Effector CD8-positive, alpha-beta T cell (primary cell): Measurements from ENCODE around the gene KDELR3.

ENCODE experiments used
- DNase-seq: peaks from one replicate; lab custom pipeline; 2025; lab: John Stamatoyannopoulos, UW
- total RNA-seq, 4 experiments: gene quantifications; one replicate each; lab custom pipeline; 2026; lab: John Stamatoyannopoulos, UW

KDELR3 gene
- 0 to 0.91 (median 0.27) reads per million in 4 experiments for total RNA-seq

DNA sequence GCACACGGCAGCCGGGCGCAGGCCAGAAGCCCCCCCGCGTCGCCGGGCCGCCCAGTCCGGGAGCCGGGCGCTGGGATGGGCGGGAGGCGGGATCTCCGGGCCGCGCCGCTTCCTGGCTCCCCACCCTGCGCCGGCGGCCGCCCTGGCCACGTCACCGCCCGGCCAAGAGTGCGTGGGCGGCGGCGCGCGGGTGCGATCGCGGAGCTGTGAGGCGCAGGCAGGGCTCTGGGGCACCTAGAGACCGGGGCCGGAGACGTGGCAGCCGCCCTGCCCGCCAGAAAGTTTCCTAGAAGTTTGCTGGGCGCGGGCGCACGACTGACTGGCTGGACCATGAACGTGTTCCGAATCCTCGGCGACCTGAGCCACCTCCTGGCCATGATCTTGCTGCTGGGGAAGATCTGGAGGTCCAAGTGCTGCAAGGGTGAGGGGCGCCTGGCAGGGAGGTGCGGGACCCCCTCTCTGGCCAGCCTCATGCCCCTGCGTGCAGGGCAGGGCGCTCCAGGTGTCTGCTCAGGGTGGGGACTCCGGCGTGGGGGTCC, at the start of gene KDELR3:
KDELR3 (plus strand) TSS at position 193 of the 539 bp plus-strand sequence; CDS start at position 331, 138 bp downstream.
- peak; percentile 19 for DNase-seq

DNA sequence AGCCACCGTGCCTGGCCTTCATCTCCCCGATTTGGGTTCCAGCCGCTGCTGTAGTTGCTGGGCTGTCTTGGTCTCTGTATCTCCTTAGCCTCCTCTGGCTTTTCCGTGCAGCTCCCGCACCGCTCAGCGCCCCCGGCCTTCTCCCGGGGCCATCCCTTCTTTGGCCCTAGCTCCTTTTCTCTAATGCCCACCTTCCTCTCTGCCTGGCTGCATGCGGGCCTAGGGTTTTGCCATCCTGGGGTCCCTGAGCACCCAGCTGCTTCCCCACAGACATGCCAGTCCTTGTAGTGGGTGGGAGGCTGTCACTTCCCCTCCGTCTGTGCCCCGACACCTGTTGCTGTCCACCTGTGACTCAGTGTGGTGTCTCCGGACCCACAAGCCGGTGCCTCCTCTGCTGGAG, 49.3 kb upstream of the KDELR3 start:
- no peak for DNase-seq

DNA sequence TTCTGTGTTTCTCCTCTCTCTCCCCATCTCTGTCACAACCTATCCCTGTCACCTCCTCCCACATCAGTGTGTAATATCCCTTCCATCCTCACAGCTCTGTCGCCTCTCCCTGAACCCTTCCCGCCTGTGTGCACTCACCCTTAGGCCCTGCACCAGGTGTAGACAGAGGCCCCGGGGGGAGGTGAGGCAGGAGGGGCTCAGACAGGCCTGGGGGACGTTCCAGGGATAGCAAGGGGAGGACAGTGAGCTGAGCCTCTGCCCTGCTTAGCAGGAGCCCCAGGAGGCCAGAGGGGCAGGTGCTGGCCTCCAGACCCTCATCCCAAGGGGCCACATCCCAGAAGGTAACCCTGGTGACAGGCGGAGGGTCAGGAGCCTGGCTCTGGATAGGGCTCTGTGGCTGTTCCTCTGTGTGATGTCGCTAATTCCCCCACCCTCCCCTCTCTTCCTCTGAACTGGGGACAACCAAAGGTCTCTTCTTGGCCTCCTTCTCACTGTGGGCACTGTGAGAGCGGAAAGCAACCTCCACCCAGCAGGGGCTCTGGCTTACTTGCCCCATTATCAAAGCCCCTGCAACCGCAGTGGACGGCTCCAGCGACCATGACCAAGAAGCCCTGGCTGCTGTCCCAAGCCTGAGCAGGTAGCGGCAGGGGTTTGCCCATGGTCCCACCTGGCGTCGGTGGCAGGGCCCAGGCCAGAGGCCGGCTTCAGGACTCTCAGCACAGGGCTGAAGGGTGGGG, 48.6 kb upstream of the KDELR3 start:
- DNase-seq: no peak

DNA sequence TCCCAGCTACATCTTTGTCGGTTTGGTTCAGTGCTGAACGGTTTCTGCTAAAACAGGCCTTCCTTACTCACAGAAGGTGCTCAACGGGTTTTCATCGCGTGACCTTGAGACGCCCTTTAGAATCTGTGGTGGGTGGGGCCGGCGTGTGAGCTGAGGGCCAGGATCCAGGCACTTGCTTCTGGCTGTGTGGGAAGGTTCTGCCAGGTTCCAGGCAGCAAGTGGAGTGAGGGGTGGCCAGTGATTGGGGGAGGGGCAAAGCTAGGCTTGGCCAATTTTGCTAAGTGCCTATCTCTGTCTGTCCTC, 48.1 kb upstream of the KDELR3 start:
- no peak for DNase-seq

DNA sequence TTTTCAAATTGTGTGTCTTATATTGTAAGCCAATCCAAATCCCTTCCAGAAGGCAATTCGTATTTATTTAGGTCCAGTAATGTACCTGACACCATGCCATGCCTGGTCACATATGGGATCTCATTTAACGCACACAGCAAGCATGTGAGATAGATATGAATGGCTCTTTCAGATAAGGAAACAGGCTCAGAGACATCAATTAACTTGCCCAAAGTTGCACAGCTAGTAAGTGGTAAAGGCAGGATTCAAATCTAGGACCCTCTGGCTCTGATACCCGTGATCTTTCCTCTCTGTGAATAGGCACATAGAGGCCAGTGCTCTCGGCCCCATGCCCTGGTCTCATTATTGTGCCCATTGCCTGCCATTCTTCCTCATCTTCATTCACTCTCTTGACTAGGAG, 47.2 kb upstream of the KDELR3 start:
- no peak for DNase-seq

DNA sequence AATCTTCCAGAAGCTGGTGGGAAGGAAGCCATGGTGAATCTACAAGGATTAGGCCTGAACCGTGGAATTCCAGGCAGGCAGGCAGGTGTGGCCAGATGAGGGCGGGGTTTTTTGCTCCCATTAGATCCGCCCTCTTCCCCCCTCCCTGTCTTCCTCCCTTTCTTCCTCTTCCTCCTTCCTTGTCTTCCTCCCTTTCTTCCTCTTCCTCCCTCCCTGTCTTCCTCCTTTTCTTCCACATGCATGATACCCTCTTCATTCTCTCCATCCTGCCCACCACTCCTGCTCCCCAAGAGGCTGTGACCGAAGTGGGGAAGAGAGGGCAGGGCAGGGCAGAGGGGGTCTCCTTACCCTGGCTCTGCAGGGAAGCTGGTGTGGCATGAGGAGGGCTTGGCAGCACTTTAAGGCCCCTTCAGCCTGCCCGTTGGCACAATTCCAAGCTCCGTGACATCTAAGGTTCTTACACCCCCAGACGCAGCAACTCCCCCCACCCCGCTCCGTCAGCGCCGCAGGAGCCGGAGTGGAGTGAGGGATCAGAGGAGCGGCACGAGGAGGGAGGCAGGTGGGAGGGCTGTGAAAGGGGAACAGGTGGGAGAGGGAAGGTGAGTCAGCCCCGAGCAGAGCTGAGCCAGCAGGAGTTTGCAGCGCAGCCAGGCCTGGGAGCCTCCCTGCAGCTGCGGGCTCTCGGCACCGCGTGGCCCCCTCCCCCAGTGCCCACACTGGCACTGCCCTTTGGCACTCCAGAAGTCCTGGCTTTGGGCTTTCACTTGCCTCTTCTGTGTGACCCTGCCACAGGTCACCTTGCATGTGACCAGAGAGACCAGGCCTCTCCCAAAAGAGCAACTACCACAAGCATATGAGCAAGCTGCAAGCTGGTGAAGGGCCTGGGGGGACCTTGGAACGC, 45.0 kb upstream of the KDELR3 start:
- no peak for DNase-seq

DNA sequence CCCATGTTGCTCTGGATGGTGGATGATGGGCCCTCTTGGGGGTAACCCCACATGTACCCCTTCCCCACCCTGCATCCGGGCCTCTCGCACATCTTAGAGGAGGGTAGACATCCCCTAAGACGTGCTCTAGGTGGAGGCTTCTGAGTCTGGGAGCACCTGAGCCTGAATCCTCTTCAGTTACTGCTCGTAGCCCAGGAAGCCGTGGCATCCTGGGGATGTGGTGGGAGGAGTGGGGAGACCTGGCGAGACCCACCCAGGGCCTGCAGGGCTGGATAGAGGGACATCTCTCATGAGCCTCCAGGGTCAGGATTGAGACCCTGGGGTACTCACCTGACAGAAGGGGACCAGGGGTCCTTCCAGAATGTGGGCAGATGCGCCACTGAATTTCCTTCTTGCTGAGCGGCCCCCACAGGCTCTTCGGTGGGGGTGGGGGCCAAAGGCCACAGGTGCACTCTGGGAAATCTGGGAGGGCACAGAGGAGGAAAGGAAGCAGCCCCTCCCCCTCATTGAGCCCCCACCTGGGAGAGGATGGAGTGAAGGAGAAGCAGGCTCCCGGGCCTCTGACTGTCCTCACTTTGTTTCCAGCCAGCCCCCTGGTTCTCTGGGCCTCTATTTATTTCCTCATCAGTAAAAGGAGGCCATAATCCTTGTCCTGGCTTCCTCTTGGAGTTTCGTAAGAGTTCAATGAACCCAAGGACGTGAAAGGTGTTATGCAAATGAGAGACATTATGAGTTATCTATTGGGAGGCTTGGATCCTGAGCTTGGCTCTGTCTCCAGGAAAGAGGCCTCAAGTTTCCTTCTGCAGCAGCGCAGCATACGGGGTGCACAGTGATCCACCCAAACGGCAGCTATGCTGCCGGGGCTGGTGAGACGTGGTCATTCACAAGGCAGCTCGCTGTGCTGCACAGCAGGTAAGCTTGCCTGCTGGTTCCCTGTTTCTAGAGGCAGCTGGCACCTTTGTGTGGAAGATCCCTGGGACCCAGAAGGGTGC, 44.1 kb upstream of the KDELR3 start:
- DNase-seq: no peak

DNA sequence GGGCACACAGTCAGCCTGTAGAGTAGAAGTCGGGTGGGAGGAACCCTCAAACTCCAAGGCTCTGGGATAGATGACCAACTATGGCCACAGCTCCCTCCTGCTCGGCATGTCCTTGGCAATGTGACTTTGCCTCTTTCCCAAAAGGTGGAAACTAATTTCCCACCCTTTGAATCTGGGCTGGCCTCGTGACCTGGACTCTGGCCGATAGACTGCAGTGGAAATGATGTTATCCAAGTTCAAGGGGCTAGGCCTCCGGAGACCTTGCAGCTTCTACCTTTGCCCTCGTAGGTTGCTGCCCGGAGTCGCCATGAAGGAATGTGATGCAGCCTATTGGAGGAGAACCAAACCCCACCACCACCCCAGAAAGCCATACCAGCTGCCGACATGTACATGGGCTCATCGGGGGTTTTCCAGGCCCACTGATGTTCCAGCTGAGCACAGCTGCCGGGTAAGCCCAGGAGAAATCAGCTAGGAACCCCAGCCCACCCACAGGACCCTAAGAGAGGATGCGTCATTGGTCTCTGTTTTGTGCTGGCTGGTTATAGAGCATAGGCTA, 43.3 kb upstream of the KDELR3 start:
- DNase-seq: no peak

DNA sequence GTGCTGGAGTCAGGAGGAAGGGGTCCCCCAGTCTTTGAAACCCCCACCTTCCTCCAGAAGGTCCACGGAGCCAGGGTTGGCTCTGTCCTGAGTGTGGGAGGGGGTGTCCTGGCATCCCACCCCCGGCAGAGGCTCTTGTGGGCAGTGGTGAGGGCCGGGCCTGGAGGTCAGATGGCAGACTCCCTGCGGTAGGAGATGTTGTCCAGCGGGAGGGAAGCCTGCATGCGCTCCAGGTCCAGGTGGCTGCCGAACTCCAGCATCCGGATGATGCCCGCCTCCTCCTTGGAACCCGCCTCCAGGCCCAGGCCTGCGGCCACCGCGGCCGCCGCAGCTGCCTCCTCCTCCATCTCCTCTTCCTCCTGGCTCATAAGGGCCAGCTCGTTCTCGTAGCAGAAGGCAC, 41.3 kb upstream of the KDELR3 start:
- no peak for DNase-seq

DNA sequence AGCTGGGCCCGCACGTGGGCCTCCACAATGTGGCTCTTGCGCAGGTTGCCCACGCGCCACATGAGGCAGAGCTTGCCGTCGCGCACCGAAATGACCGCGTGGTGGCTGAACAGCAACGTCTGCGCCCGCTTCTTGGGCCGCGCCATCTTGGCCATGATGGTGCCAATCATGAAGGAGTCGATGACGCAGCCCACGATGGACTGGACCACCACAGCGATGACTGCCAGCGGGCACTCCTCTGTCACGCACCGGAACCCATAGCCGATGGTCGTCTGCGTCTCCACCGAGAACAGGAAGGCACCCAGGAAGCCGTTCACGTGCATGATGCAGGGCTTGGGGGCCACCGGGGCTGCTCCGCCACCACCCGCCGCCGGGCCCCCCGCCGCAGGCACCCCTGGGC, 40.4 kb upstream of the KDELR3 start:
- DNase-seq: no peak

DNA sequence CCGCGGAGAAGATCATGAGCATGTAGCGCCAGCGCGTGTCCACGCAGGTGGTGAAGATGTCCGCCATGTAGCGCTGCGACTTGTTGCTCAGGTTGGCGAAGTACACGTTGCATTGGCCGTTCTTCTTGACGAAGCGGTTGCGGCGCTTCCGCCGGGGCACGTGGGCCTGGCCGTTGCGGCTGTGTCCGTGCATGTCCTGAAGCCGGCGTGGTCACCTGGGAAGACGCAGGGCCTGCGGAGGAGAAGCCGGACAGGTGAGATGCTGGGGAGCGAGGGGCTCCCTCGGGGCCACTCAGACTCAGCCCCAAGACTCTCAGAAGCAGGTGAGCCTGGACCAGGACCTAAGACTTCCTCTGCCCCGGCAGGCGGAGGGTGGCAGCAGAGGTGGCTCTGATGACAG, 40.0 kb upstream of the KDELR3 start:
- DNase-seq: no peak

DNA sequence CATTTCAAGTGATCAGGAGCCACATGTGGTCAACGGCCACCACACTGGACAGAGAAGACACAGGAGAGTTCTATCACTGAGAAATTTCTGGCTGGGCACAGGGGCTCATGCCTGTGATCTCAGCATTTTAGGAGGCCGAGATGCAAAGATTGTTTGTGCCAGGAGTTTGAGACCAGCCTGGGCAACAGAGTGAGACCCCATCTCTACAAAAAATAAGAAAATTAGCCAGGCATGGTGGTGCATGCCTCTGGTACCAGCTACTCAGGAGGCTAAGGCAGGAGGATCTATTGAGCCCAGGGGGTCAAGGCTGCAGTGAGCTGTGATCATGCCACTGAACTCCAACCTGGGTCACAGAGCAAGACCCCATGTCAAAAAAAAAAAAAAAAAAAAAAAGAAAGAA, 39.2 kb upstream of the KDELR3 start:
- DNase-seq: no peak

DNA sequence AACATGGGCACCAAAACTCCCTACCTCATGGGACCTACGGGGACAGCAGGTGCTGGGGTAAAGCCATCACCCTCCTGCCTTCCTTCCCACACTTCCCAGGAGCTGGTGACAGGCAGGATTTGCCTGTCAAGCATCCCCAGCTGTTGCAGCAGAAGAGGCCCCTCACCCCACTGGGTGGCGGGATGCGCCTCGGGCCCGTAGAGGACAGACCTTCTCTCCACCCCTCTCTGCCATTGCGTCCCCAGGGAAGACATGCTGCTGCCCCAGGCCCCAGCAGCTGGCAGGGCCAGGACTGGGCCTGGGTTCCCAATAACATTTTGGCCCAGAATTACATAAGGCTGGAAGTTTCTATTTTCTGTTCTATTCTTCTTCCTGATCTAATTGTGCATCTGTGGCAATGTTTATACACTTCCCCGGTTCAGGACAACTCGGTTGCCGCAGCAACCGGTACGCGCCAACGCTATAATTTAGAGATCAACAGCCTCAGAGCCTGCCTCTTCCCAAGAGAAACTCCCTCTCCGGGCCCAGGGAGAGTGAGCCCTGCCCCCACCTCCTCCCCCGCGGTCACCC, 38.3 kb upstream of the KDELR3 start:
- DNase-seq: no peak

DNA sequence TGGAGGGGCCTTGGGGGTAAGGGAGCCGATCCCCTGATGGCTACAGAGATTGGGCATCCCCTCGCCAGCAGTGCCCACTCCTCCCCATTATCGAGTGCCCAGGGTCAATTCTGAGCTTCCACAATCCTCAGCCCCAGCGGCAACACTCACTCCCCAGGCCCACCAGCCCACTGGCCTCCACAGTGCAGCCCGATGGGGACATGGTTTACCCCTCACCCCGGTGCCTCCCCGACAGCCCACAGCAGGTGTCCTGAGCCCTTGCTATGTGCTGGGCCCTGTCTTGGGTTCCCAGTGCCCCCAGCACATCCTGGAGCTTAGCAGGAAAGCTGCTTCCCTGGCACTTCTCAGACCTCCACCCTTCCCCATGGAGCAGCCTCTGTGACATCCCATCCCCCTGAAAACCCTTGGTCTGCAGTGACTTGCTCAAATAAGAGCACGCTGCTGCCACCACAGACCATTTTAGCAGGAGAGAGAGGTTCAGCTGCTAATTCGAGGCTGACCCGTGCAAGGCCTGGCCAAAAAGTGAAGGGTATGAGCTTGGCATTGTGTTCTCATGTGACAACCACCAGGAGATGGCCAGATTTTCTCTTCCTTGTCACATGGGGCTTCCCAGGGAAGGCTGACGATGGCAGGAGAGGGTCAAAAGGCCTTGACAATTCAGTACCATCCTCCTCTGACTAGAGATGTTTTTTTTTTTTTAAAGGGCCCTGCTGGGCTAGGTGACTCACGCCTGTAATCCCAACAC, 36.5 kb upstream of the KDELR3 start:
- no peak for DNase-seq

DNA sequence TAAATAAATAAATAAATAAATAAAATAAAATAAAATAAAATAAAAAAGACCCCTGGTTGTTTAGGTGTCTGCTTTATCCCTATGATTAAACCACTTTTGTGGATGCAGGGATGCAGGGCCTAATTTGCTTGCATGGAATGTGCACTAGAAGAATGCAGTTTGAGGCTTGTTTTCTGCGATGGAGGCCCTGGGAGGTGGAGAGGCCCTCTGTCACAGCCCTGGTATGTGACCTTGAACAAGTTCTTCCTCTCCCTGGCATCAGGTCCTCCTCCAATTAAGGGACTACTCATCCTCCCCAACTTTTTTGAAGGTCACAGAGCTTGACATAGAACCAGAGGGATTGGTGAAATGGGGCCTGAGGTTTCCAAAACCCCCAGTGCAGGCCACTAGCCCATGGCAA, 35.6 kb upstream of the KDELR3 start:
- no peak for DNase-seq

DNA sequence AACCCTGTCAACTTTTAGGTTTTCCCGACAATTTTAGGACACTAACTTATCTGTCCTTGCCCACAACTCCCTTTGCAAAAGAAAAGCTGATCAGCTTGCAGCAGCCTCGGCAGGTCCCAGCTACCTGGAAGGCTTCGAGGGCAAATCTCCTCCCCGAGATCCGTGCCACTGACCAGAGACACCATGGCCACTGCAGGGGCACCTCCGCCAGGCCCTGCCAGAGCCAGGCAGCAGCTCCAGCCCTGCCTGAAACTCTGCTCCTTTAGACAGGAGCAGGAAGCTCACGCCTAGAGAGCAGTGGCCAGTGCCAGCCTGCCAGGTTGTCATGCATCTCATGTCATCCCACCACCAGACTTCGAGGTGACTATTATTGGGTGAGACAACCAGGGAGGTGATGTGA, 34.0 kb upstream of the KDELR3 start:
- no peak for DNase-seq

DNA sequence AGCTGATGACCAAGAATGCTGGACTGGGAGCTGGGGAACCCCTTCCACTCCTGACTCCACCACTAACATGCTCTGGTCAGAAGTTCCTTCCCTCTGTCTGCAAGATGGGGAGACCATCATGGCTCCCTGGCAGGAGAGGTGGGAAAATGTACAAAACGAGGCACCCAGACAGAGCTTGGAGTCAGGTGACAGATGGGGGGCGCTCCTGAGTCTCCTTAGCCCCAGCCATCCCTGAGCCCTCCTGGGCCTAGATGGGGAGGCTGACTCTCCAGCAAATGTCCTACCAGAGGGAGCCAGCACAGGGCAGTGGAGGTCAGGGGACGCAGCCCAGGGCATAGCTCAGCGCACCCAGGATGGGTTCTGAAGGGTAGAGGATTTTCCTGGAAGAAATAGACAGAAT, 32.9 kb upstream of the KDELR3 start:
- DNase-seq: no peak

DNA sequence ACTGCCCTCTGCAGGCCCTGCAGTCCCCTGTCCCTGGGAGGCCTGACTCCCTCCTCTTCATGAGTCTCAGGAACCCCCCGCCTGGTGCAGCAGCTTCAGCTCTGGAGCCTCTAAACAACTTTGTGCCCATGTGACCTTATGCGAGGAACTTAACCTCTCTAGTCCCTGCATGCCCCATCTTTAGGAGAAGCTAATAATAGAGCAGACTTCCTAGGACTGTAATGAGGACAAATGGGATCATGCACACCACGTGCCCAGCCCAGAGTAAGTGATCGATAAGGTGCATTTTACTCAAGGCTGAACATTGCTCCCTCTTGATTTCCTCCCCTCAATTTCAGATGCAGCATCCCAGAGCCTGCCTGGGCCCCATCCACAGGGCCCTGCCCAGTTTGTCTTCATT, 31.9 kb upstream of the KDELR3 start:
- DNase-seq: no peak

DNA sequence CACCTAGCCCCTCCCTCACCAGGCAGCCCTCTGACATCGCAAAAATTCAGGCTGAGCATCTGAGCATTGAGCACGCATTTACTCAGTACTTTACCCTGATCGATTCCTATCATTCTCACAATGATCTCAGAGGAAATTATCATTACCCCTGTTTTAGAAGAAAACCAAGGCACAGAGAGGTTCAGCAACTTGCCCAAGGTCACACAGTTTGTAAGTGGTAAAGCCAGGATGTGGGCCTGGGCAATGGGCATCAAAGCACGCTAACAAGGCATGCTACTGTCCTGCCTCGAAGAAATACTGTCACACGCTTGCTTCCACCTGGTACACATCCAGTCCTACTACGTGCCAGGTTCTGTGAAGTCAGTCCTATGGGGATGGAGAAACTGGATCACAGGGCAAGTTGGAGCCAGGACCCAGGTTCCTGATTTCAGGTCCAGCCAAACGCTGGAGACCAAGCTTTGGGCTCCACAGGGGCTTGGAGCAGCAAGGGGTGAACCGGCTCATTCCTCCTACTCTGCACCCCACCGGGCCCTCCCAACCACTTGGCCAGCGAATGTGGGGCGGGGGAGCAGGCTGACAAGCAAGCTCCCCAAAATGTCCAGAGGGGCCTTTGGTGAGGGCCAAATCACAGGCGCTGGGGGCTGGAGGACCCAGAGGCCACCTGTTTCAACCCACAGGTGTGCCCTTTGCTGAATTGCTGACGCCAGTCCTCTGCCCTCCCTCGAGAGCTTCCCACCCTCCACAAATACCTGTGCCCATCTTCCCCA, 31.1 kb upstream of the KDELR3 start:
- DNase-seq: no peak

DNA sequence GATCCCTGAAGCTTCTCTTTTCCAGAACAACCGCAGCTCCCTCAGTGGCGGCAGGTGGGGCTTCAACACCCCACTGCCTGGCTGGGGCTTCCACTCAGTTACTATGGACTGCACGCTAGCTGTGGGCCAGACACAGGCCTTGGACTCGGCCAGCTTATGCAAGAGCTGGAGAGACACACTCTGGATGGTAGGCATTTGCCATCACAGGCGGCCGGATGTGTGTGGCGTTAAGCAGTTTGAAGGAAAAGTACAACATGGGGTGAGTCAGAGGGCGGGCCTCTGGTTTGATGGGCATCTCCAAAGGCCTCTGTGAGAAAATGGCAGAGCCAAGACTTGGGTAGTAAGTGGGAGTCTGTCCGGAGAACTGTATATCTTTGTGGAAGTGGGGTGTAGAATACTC, 30.5 kb upstream of the KDELR3 start:
- no peak for DNase-seq
